GM18951 (cell line): Measurements from ENCODE around the gene NAGPA.
"Not testable (repeated sequence)": the region's sequence is repeated elsewhere in the genome, so short reads cannot be mapped to it uniquely, and the experiment has no call there.

Experiments
- POLR2A ChIP-seq: IDR thresholded peaks from 4 replicates; pipeline ENCODE4 v1.6.1; 2011; ENCODE audit warnings: mild to moderate bottlenecking; ENCODE audit not compliant: insufficient read length, insufficient read depth; ENCODE audit errors: extremely low read depth
- in situ Hi-C: fragments of 300-500 bp; cut with MboI; formaldehyde crosslinking; loops from one replicate; pipeline ENCODE4 v1.12.0; 2022; ENCODE audit warnings: low sequenced_read_pairs, mixed read lengths, inconsistent platforms; ENCODE audit not compliant: unreplicated experiment

Gene NAGPA

GRCh38 chr16:5054876-5055865, 21.4 kb upstream of the NAGPA start:
- TF ChIP-seq POLR2A: no peak
- in situ Hi-C loops: no loop called here

DNA sequence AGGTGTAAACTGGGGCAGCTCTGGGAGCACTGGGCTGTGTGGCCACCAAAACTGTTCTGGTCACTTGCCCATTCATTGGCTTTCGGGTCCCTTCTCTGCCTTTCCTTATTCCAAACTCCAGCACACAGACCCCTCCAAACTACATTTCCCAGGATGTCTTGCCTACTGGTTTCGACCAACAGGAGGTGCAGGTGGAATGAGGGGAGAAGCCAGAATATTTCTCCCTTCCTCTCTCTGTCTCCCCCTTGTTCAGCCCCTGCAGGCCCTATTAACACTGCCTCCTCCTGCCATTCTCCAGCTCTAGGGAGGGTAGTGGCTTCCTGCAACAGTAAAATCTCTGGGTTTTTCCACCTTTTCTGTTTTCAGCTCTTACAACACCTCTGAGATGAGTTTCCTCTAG, 13.2 kb upstream of the NAGPA start:
- in situ Hi-C loops: no loop called here
- no peak for TF ChIP-seq POLR2A

- no peak for TF ChIP-seq POLR2A
- in situ Hi-C loops: no loop called here
Measured at GRCh38 chr16:5045499-5046115, 11.9 kb upstream of the NAGPA start.

DNA sequence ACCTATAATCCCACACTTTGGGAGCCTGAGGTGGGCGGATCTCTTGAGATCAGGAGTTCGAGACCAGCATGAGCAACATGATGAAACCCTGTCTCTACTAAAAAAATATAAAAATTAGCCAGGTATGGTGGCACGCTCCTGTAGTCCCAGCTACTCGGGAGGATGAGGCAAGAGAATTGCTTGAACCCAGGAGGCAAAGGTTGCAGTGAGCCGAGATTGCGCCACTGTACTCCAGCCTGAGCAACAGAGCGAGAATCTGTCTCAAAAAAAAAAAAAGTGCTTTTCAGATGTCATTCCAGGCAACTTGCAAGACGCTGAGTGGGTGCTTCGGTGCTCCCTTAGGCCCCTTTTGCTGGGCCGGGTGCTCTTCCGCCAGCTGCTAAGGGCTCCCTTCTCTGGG, 10.8 kb upstream of the NAGPA start:
- in situ Hi-C loops: not testable (repeated sequence)

- TF ChIP-seq POLR2A: no peak
- in situ Hi-C loops: no loop called here
Measured at GRCh38 chr16:5044011-5044540, 10.3 kb upstream of the NAGPA start.

DNA sequence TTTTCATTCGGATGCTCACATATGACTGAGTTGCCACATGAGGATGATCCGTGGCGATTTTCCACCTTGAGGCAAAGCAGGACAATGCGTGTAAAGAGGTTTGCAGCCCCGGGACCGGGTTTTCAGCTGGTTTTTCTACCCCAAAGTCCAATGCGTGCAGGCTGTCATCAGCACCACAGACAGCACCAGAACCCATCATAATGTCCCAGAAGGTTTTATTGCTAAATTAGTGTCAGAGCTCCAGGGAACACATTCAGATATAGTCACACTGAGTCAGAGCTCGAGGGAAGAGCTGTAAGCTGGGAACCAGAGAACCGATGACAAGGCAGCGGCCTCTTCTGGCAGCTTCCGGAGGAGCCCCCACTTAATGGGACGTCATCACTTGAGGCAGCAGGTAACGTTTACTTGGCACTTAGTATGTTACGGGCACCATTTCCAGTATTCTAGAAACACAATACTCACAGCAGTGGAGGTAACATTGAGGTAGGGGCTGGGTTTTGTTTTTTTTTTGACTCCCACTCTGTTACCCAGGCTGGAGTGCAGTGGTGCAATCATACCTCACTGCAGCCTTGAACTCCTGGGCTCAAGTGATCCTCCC, 8.9 kb upstream of the NAGPA start:
- in situ Hi-C loops: no loop called here
- TF ChIP-seq POLR2A: no peak

DNA sequence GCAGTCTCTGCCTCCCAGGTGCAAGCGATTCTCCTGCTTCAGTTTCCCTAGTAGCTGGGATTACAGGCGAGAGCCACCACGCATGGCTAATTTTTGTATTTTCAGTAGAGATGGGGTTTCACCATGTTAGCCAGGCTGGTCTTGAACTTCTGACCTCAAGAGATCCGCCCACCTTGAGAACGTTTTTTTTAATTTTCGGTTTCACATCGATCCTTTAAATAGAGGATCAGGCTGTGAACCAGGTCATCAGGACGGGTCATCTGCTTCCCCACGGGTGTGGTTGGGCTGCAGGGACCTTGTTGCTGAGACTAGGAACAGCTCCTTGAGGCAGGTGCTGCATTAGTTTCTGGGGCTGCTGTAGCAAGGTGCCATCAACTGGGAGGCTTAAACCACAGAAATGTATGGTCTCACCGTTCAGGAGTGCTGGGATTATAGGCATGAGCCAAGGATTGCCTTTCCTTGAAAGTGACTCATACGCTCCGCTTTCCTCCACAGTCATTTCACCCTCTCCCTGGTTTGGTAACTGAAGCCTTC, 7.9 kb upstream of the NAGPA start:
- TF ChIP-seq POLR2A: no peak
- in situ Hi-C loops: no loop called here

- in situ Hi-C loops: no loop called here
- no peak for TF ChIP-seq POLR2A
Measured at GRCh38 chr16:5040451-5040850, 6.7 kb upstream of the NAGPA start.

- in situ Hi-C loops: no loop called here
- TF ChIP-seq POLR2A: no peak
Measured at GRCh38 chr16:5036228-5037156, 2.8 kb upstream of the NAGPA start.

DNA sequence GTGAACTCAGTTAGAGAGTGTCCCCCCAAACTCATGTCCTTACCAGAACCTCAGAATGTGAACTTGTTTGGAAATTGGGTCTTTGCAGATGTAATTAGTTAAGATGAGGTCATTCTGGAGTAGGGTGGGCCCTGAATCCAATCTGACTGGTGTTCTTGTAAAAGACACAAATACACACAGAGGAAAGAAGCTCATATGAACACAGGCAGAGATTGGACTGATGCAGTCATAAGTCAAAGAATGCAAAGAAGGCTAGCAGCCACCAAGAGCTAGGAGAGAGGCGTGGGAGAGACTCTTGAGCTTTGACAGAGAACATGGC, 2.1 kb upstream of the NAGPA start:
- in situ Hi-C loops: no loop called here
- no peak for TF ChIP-seq POLR2A

GRCh38 chr16:5034167-5034523, 410 bp upstream of the NAGPA start:
- in situ Hi-C loops: no loop called here
- TF ChIP-seq POLR2A: no peak

- in situ Hi-C loops: no loop called here
- TF ChIP-seq POLR2A: no peak
Measured at GRCh38 chr16:5032748-5033167, 977 bp downstream of the NAGPA start.

GRCh38 chr16:5031601-5032000, 2.1 kb downstream of the NAGPA start:
- TF ChIP-seq POLR2A: no peak
- in situ Hi-C loops: no loop called here
